ENCODE results near the gene GRIK4. TPM values are rescaled to one million over a fixed set of nuclear protein-coding genes. Genes with fewer than 3 reads are reported as not detected.

The GRIK4 gene
- polyA plus RNA-seq, 2 donors = 0.09 to 0.12 TPM

DNA sequence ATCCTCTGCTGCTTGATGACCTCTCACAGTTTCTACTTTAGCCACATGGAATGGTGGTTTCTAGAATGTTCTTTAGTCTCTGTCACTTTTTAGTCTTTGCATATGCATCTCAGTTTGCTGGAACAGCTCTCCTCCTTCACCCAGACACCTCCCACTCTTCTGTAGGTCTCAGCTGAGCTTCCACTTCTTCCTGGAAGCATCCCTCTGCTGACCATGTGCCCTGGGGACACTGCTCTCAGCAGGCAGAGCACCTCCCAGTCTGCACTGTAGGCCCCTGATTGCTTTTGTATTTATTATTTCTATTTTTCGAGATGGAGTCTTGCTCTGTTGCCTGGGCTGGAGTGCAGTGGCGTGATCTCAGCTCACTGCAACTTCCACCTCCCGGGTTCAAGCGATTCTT lies 84.0 kb downstream of the GRIK4 start:
- Histone ChIP-seq H3K36me3 (ENCODE audit: control insufficient read depth in 2 of 2, insufficient read depth in 2 of 2, low read length in 1 of 2) (no peaks in the 10 kb centered on the region), H3K4me1 (ENCODE audit: control insufficient read depth in 2 of 2, insufficient read depth in 2 of 2, low read length in 1 of 2) (no peaks in the 10 kb centered on the region), H3K27me3 (ENCODE audit: control insufficient read depth in 1 of 2, insufficient read depth in 2 of 2, low read length in 2 of 2) (no peaks in the 10 kb centered on the region), H3K4me3 (ENCODE audit: low read depth in 1 of 2, low read length in 2 of 2) (no peak overlapping the region), H3K27ac (ENCODE audit: low read depth in 2 of 2, low read length in 1 of 2) (no peak overlapping the region), H3K9me3 (ENCODE audit: control insufficient read depth in 2 of 2, insufficient read depth in 1 of 2, low read depth in 1 of 2, low read length in 1 of 2) (no peaks in the 10 kb centered on the region)
- WGBS, 2 donors = 86 to 88% methylated on average over 4 of the region's 4 CpGs

DNA sequence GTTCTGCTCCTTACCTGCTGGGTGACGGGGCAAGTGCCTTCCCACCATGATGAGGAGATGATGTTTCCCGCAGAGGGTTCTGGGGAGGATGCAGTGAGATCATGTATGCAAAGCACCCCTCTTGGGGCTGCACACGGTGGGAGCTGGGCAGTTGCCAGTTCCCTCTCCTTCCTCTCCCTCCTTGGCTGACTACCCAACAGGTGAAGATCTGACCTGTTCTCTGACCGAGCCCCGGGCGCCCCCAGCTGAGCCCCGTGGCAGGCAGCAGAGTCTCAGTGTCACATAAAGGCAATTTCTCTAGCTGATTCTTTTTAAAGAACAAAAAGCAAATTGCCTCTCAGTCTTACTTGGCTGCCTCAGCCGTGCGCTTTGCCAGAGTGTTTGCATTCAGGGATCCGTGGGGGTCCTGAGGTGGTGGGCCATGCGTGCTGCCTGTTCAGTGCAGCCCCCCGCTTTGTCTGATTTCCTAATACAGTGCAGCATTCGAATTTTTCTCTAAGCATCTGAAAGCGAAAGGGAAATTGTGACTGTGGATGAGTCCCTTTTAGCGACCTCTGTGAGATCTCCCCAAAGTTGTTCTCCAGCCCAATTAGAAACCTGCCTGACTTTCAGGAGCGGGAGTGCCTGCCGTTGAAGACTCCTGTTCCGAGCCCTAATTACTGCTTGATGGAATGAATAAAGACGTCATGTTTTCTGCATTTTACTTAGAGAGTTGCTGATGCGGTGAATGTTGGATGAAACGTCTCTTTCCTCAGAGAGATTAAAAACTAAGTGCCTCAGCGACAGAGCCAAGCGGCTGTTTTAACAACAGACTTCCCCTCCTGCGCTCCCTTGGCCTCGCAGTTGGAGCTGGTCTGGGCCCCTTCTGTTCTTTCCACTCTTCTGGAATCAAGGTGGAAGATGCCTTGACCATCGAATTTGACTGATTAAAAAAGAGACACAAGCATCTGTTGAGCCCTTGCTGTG lies 86.0 kb downstream of the GRIK4 start:
- H3K27me3 ChIP-seq (ENCODE audit: control insufficient read depth in 1 of 2, insufficient read depth in 2 of 2, low read length in 2 of 2) = no peaks in the 10 kb centered on the region
- H3K9me3 ChIP-seq (ENCODE audit: control insufficient read depth in 2 of 2, insufficient read depth in 1 of 2, low read depth in 1 of 2, low read length in 1 of 2) = no peaks in the 10 kb centered on the region
- 65 to 67% methylated on average over 26 of the region's 26 CpGs for WGBS, 2 donors
- H3K36me3 ChIP-seq (ENCODE audit: control insufficient read depth in 2 of 2, insufficient read depth in 2 of 2, low read length in 1 of 2) = no peaks in the 10 kb centered on the region
- no peak overlapping the region for H3K27ac ChIP-seq (ENCODE audit: low read depth in 2 of 2, low read length in 1 of 2)
- H3K4me3 ChIP-seq (ENCODE audit: low read depth in 1 of 2, low read length in 2 of 2) = no peak overlapping the region
- H3K4me1 ChIP-seq (ENCODE audit: control insufficient read depth in 2 of 2, insufficient read depth in 2 of 2, low read length in 1 of 2) = no peaks in the 10 kb centered on the region

DNA sequence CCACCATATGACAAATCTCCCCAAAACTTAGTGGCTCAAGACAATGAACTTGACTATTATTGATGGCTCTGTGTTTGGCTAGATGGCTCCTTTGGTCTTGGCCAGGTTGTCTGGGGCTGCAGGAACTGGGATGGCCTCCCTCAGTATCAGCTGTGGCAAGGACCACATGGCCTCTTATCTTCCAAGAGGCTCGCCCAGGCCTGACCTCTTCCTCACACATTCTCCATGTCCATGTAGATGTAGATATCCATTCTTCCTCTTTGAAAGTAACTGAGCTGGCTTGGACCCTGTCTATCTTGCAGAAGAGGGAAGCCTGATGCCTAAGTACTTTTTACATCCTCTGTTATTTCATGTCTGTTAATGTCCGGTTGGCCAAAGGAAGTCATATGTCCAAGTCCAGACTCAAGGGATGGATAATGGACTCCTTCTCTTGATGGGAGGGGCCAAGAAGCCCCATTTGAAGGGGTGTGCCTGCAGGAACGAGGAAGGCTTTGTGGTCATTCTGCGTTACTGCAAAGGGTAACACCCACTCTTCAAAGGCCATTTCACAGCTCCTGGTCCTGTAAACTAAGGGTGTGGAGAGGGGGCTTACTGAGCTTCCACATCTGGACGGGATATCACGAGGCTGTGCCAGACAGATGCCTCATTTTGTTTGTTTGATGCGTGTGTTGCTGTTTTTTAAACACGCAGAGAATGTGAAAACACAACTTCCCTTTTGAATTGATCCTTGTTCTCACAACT lies 87.1 kb downstream of the GRIK4 start:
- Histone ChIP-seq H3K36me3 (ENCODE audit: control insufficient read depth in 2 of 2, insufficient read depth in 2 of 2, low read length in 1 of 2) (no peaks in the 10 kb centered on the region), H3K27ac (ENCODE audit: low read depth in 2 of 2, low read length in 1 of 2) (no peak overlapping the region), H3K27me3 (ENCODE audit: control insufficient read depth in 1 of 2, insufficient read depth in 2 of 2, low read length in 2 of 2) (no peaks in the 10 kb centered on the region), H3K9me3 (ENCODE audit: control insufficient read depth in 2 of 2, insufficient read depth in 1 of 2, low read depth in 1 of 2, low read length in 1 of 2) (no peaks in the 10 kb centered on the region), H3K4me3 (ENCODE audit: low read depth in 1 of 2, low read length in 2 of 2) (no peak overlapping the region), H3K4me1 (ENCODE audit: control insufficient read depth in 2 of 2, insufficient read depth in 2 of 2, low read length in 1 of 2) (no peaks in the 10 kb centered on the region)
- WGBS, 2 donors = 77 to 79% methylated on average over 8 of the region's 8 CpGs

DNA sequence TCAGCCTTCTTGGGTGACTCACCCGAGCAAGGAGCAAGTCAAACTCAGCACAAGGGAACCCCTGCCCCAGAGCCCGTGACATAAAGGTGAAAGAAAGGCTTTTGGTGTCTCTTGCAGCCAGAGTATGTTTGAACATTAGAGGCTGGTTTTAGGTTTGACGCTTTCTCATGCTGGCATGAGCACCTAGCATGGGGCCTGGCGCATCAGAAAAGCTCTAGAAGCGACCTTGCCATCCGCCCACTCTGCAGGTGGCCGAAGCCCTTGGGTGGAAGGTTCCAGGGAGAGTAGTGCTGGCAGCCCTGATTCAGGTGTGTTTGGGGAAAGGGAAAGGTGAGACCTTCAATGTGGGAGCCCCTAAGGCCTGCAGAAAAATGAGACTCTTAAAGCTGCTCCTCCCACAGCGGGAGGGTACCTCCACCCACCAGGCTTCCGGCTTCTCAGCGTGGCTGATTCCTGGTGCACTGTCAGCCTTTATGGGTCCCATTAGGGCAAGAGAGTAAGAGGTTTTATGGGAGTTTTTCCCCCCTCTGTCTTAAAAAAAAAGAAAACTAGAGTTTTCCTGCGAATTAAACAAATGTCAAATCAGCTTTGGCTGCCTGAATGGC lies 88.4 kb downstream of the GRIK4 start:
- H3K27me3 ChIP-seq (ENCODE audit: control insufficient read depth in 1 of 2, insufficient read depth in 2 of 2, low read length in 2 of 2) = no peaks in the 10 kb centered on the region
- H3K4me3 ChIP-seq (ENCODE audit: low read depth in 1 of 2, low read length in 2 of 2) = no peak overlapping the region
- H3K4me1 ChIP-seq (ENCODE audit: control insufficient read depth in 2 of 2, insufficient read depth in 2 of 2, low read length in 1 of 2) = no peaks in the 10 kb centered on the region
- no peak overlapping the region for H3K27ac ChIP-seq (ENCODE audit: low read depth in 2 of 2, low read length in 1 of 2)
- H3K36me3 ChIP-seq (ENCODE audit: control insufficient read depth in 2 of 2, insufficient read depth in 2 of 2, low read length in 1 of 2) = no peaks in the 10 kb centered on the region
- WGBS, 2 donors = 87 to 89% methylated on average over 11 of the region's 11 CpGs
- no peaks in the 10 kb centered on the region for H3K9me3 ChIP-seq (ENCODE audit: control insufficient read depth in 2 of 2, insufficient read depth in 1 of 2, low read depth in 1 of 2, low read length in 1 of 2)

DNA sequence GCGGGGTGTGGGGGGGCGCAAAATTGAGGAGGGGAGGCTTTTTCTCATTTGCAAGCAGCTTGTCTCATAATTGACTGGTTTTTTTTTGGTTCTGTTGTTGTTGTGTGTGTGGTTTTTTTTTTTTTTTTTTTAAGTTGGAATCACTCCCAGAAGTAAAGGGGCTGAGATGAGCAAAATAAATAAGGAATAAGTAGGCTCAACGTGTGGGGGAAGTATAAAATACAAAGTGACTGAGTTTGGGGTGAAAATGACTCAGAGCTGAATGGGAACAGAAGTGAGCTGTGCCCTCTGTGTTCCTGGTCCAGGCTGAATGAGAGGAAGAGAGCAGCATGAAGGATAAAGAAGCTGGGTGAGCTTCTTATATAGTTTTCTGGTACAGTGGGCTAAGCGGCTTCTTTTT lies 90.0 kb downstream of the GRIK4 start:
- no peaks in the 10 kb centered on the region for H3K27me3 ChIP-seq (ENCODE audit: control insufficient read depth in 1 of 2, insufficient read depth in 2 of 2, low read length in 2 of 2)
- H3K4me1 ChIP-seq (ENCODE audit: control insufficient read depth in 2 of 2, insufficient read depth in 2 of 2, low read length in 1 of 2) = no peaks in the 10 kb centered on the region
- no peak overlapping the region for H3K4me3 ChIP-seq (ENCODE audit: low read depth in 1 of 2, low read length in 2 of 2)
- WGBS, 2 donors = 65 to 67% methylated on average over 4 of the region's 4 CpGs
- no peak overlapping the region for H3K27ac ChIP-seq (ENCODE audit: low read depth in 2 of 2, low read length in 1 of 2)
- H3K9me3 ChIP-seq (ENCODE audit: control insufficient read depth in 2 of 2, insufficient read depth in 1 of 2, low read depth in 1 of 2, low read length in 1 of 2) = no peaks in the 10 kb centered on the region
- no peaks in the 10 kb centered on the region for H3K36me3 ChIP-seq (ENCODE audit: control insufficient read depth in 2 of 2, insufficient read depth in 2 of 2, low read length in 1 of 2)

DNA sequence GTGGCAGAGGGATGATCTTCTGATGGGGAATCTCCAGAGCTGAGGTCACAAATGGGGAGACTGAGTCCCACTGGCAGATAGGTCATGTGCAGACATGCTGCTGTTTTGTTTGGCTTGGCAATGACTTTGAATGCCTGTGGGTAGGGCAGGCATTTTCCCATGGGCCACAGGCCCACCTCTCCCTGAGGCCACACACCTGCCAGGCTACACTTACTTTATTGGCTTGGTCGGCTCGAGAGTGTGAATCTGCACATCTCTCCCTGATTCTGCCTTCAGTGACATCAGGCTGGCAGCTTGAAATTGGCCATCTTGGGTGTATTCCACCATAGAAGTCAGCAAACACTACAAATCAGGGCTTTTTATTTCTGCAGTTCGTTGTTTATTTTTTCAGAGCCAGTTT lies 91.5 kb downstream of the GRIK4 start:
- no peak overlapping the region for H3K4me3 ChIP-seq (ENCODE audit: low read depth in 1 of 2, low read length in 2 of 2)
- no peaks in the 10 kb centered on the region for H3K9me3 ChIP-seq (ENCODE audit: control insufficient read depth in 2 of 2, insufficient read depth in 1 of 2, low read depth in 1 of 2, low read length in 1 of 2)
- H3K4me1 ChIP-seq (ENCODE audit: control insufficient read depth in 2 of 2, insufficient read depth in 2 of 2, low read length in 1 of 2) = no peaks in the 10 kb centered on the region
- no peak overlapping the region for H3K27ac ChIP-seq (ENCODE audit: low read depth in 2 of 2, low read length in 1 of 2)
- 56 to 69% methylated on average over 3 of the region's 3 CpGs for whole genome bisulfite sequencing, 2 donors
- no peaks in the 10 kb centered on the region for H3K36me3 ChIP-seq (ENCODE audit: control insufficient read depth in 2 of 2, insufficient read depth in 2 of 2, low read length in 1 of 2)
- H3K27me3 ChIP-seq (ENCODE audit: control insufficient read depth in 1 of 2, insufficient read depth in 2 of 2, low read length in 2 of 2) = no peaks in the 10 kb centered on the region

DNA sequence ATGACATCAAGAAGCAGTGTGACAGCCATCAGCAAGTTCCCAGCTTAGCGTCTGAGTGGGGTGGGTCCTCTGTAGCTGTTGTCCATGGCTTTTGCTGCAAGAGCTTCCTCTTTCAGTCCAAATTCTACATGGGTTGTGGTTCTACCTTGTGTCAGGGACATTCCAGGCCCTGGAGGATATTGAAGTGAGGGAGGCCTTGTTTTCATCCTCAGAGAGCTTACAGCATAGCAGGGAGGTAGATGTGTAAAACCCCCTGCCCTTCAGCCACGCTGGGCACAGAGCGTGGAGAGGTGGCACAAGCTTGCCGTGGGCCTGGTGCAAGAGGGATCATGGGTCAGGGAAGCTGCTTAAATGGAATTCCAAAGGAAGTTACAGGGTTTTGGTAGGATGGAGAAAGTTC lies 93.9 kb downstream of the GRIK4 start:
- no peaks in the 10 kb centered on the region for H3K27me3 ChIP-seq (ENCODE audit: control insufficient read depth in 1 of 2, insufficient read depth in 2 of 2, low read length in 2 of 2)
- H3K4me3 ChIP-seq (ENCODE audit: low read depth in 1 of 2, low read length in 2 of 2) = no peak overlapping the region
- no peaks in the 10 kb centered on the region for H3K9me3 ChIP-seq (ENCODE audit: control insufficient read depth in 2 of 2, insufficient read depth in 1 of 2, low read depth in 1 of 2, low read length in 1 of 2)
- no peaks in the 10 kb centered on the region for H3K36me3 ChIP-seq (ENCODE audit: control insufficient read depth in 2 of 2, insufficient read depth in 2 of 2, low read length in 1 of 2)
- H3K4me1 ChIP-seq (ENCODE audit: control insufficient read depth in 2 of 2, insufficient read depth in 2 of 2, low read length in 1 of 2) = peaks cover 0 to 2% of the 10 kb centered on the region in 2 donors
- 90 to 93% methylated on average over 4 of the region's 4 CpGs for WGBS, 2 donors
- no peak overlapping the region for H3K27ac ChIP-seq (ENCODE audit: low read depth in 2 of 2, low read length in 1 of 2)

DNA sequence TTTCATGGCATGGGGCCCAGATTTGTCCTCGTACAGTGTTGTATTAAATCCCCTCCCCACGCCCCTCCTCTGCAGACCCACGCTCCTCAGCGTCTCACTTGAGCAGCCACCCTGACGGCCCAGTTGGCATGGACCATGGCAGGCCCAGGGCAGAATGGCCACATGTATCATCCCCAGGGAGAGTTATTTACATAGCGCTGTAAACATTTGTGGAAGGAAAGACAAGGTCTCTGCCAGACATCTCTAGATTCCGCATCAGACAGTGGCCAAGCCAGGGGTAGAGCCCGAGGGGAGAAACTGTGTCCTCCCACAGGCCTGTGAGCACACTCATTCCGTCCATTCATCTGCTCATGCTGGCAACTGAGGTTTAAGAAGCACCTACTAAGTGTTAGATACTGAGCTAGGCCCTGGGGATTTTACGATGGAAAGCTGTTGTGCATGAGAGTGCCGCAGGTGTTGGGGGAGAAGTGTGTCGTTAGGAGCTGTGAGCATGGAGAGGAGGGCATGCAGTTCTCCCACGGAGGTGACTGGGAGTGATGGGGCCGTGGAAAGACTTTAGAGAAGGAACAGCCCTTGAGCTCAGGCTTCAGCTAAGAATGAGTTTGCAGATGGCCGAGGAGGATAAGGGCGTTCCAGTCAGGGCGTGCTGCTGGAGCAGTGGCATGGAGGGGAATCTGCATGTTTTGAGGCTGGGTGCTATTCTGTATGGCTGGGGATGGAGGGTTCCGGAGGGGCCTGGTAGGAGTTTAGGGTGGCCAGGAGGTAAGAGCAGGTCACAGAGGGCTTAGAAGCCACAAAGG lies 94.9 kb downstream of the GRIK4 start:
- no peaks in the 10 kb centered on the region for H3K36me3 ChIP-seq (ENCODE audit: control insufficient read depth in 2 of 2, insufficient read depth in 2 of 2, low read length in 1 of 2)
- 86 to 90% methylated on average over 18 of the region's 18 CpGs for WGBS, 2 donors
- no peaks in the 10 kb centered on the region for H3K27me3 ChIP-seq (ENCODE audit: control insufficient read depth in 1 of 2, insufficient read depth in 2 of 2, low read length in 2 of 2)
- H3K4me3 ChIP-seq (ENCODE audit: low read depth in 1 of 2, low read length in 2 of 2) = no peak overlapping the region
- H3K9me3 ChIP-seq (ENCODE audit: control insufficient read depth in 2 of 2, insufficient read depth in 1 of 2, low read depth in 1 of 2, low read length in 1 of 2) = no peaks in the 10 kb centered on the region
- no peak overlapping the region for H3K27ac ChIP-seq (ENCODE audit: low read depth in 2 of 2, low read length in 1 of 2)
- peaks cover 0 to 2% of the 10 kb centered on the region in 2 donors for H3K4me1 ChIP-seq (ENCODE audit: control insufficient read depth in 2 of 2, insufficient read depth in 2 of 2, low read length in 1 of 2)

DNA sequence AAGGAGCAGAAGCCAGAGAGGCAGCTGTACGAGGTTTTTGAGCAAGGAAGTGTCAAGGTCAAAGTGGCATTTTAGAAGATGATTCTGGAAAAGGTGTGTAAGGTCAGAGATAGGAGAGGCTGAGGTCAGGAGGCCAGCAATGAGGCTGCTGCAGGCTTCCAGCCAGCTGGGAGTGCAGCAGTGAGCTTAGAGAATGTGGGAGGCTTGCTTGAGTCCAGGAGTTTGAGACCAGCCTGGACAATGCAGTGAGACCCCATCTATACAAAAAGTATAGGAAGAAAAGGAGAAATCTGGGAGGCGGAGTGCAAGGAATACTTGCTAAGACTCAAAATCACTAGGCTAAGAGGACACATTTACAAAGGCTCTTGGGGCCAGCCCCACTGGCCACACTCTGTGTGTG lies 96.5 kb downstream of the GRIK4 start:
- 84 to 87% methylated on average over 2 of the region's 2 CpGs for WGBS, 2 donors
- Histone ChIP-seq H3K27me3 (ENCODE audit: control insufficient read depth in 1 of 2, insufficient read depth in 2 of 2, low read length in 2 of 2) (no peaks in the 10 kb centered on the region), H3K4me3 (ENCODE audit: low read depth in 1 of 2, low read length in 2 of 2) (no peak overlapping the region), H3K4me1 (ENCODE audit: control insufficient read depth in 2 of 2, insufficient read depth in 2 of 2, low read length in 1 of 2) (peaks cover 0 to 2% of the 10 kb centered on the region in 2 donors), H3K9me3 (ENCODE audit: control insufficient read depth in 2 of 2, insufficient read depth in 1 of 2, low read depth in 1 of 2, low read length in 1 of 2) (no peaks in the 10 kb centered on the region), H3K27ac (ENCODE audit: low read depth in 2 of 2, low read length in 1 of 2) (no peak overlapping the region), H3K36me3 (ENCODE audit: control insufficient read depth in 2 of 2, insufficient read depth in 2 of 2, low read length in 1 of 2) (no peaks in the 10 kb centered on the region)
